Measurements from ENCODE around the gene NFKBIE. TPM values are rescaled to one million over a fixed set of nuclear protein-coding genes. Genes with fewer than 3 reads are reported as not detected.

Gene NFKBIE
- total and polyA plus RNA-seq, 2 of the 13 experiments (the other 11 are each of a cell fraction or from before 2014, with no cell fraction given) = 6.7 to 14.5 TPM

- TF ChIP-seq DNMT1 (CRISPR knock-in tag; IDR thresholded peaks at IDR 0.05) (no peak), ZNF850 (CRISPR knock-in tag; conservative IDR thresholded peaks at IDR 0.05) (no peak), LCORL (IDR thresholded peaks at IDR 0.05) (no peak), LCORL (CRISPR knock-in tag; IDR thresholded peaks at IDR 0.05) (no peak), EP300 (IDR thresholded peaks at IDR 0.05; ENCODE audit: low read depth in 2 of 2, low read length in 2 of 2) (no peak), EP300 (CRISPR knock-in tag; IDR thresholded peaks at IDR 0.05; ENCODE audit: borderline replicate concordance) (no peak), POLR2AphosphoS2 (IDR thresholded peaks at IDR 0.05; ENCODE audit: low read depth, low read length) (no peak), KDM1A (CRISPR knock-in tag; IDR thresholded peaks at IDR 0.05) (no peak), ZNF280B (CRISPR knock-in tag; IDR thresholded peaks at IDR 0.05; ENCODE audit: borderline replicate concordance) (no peak)
Observed at GRCh38 chr6:44271914-44272313, 6.6 kb upstream of the NFKBIE start (continued).

GRCh38 chr6:44271406-44271723, 6.0 kb upstream of the NFKBIE start:
- ATAC-seq = no peak
- WGBS (ENCODE audit: low lambda C conversion rate) = 42% methylated on average over 6 of the region's 6 CpGs
- BruUV-seq (replicated peaks) = no TSS peak
- H4K20me1 ChIP-seq (ENCODE audit: insufficient read depth, low read length) = no peaks in the 10 kb centered on the region
- H3K79me2 ChIP-seq (ENCODE audit: insufficient read depth, low read length) = no peaks in the 10 kb centered on the region
- H3K27me3 ChIP-seq (ENCODE audit: control insufficient read depth in 1 of 2, insufficient read depth in 2 of 2, low read length in 2 of 2) = peaks cover 22 to 72% of the 10 kb centered on the region in 2 experiments
- H2AFZ ChIP-seq (ENCODE audit: low read length) = no peak overlapping the region
- no peak overlapping the region for H3K4me2 ChIP-seq (ENCODE audit: low read depth, low read length)
- in situ Hi-C loops (cut with HindIII; ENCODE audit: extremely low pct_ligation_motif_present, low pct_unique_long_range_greater_than_20kb) = loop anchor here (5.0 kb wide), 1 partner anchor 66 kb away; no protein-coding TSS in a partner anchor
- no peaks in the 10 kb centered on the region for H3K36me3 ChIP-seq (replicated peaks in 1 of 2; ENCODE audit: control insufficient read depth in 1 of 2, insufficient read depth in 2 of 2, low read length in 2 of 2)
- POLR2A ChIA-PET = no interaction called here
- no peaks in the 10 kb centered on the region for H3K9me3 ChIP-seq (ENCODE audit: low read length)
- H3K27ac ChIP-seq (ENCODE audit: extremely low read length, insufficient read depth, low read length) = no peak overlapping the region
- CTCF ChIA-PET (ENCODE audit: low intra/inter-chr PET ratio, low total read pairs) = no interaction called here
- H3K4me3 ChIP-seq (replicated peaks in 1 of 3; ENCODE audit: insufficient read depth in 1 of 3, low read depth in 2 of 3, low read length in 3 of 3) = no peak overlapping the region
- intact Hi-C loops (cut with micrococcal nuclease; ENCODE audit: unreplicated experiment) = no loop called here
- no peak for DNase-seq (ENCODE audit: low spot score)
- H3K4me1 ChIP-seq (ENCODE audit: insufficient read depth, low read length) = peaks cover 37% of the 10 kb centered on the region
- H3K9ac ChIP-seq (ENCODE audit: insufficient read depth, low read depth, low read length) = no peak overlapping the region
- FAIRE-seq = no peak
- TF ChIP-seq ZBTB40 (IDR thresholded peaks at IDR 0.05) = no peak
- no peak for TF ChIP-seq ZBTB40 (CRISPR knock-in tag; IDR thresholded peaks at IDR 0.05)
- no peak for TF ChIP-seq ZBTB49 (CRISPR knock-in tag; IDR thresholded peaks at IDR 0.05; ENCODE audit: borderline replicate concordance)

Data from HepG2 (cell line).